ENCODE data around the gene CADPS. TPM values are rescaled to one million over a fixed set of nuclear protein-coding genes. Genes with fewer than 3 reads are reported as not detected.

CADPS gene
- total RNA-seq, 1 experiment from 2014 or later = not detected

- no peak for TF ChIP-seq CTCF (IDR thresholded peaks at IDR 0.05; ENCODE audit: unreplicated experiment)
- no peak for DNase-seq
- CTCF ChIA-PET = interaction anchor here (0.5 kb wide), 1 partner anchor 128 kb away, joined by 3 read pairs; no protein-coding TSS in a partner anchor
- Mint-ChIP-seq H3K36me3 (ENCODE audit: insufficient read depth, unreplicated experiment) (no peaks in the 10 kb centered on the region), H3K27ac (ENCODE audit: unreplicated experiment) (no peak overlapping the region), H3K9me3 (ENCODE audit: low read depth, unreplicated experiment) (peaks cover 2% of the 10 kb centered on the region), H3K4me1 (ENCODE audit: low read depth, unreplicated experiment) (no peaks in the 10 kb centered on the region), H3K27me3 (ENCODE audit: unreplicated experiment) (no peaks in the 10 kb centered on the region), H3K4me3 (ENCODE audit: low read depth, unreplicated experiment) (no peak overlapping the region)
- BruUV-seq (replicated peaks) = no TSS peak
- intact Hi-C loops (cut with micrococcal nuclease; ENCODE audit: unreplicated experiment) = no loop called here
Observed at GRCh38 chr3:62416144-62416543, 459.1 kb downstream of the CADPS start.

GRCh38 chr3:62415312-62415801 lies 459.9 kb downstream of the CADPS start:
- Mint-ChIP-seq H3K4me1 (ENCODE audit: low read depth, unreplicated experiment) (no peaks in the 10 kb centered on the region), H3K9me3 (ENCODE audit: low read depth, unreplicated experiment) (peaks cover 2% of the 10 kb centered on the region), H3K36me3 (ENCODE audit: insufficient read depth, unreplicated experiment) (no peaks in the 10 kb centered on the region), H3K4me3 (ENCODE audit: low read depth, unreplicated experiment) (no peak overlapping the region), H3K27ac (ENCODE audit: unreplicated experiment) (no peak overlapping the region), H3K27me3 (ENCODE audit: unreplicated experiment) (no peaks in the 10 kb centered on the region)
- intact Hi-C loops (cut with micrococcal nuclease; ENCODE audit: unreplicated experiment) = no loop called here
- BruUV-seq (replicated peaks) = no TSS peak
- TF ChIP-seq CTCF (IDR thresholded peaks at IDR 0.05; ENCODE audit: unreplicated experiment) = no peak
- CTCF ChIA-PET = no interaction called here
- DNase-seq = no peak

- no peaks in the 10 kb centered on the region for H3K9me3 Mint-ChIP-seq (ENCODE audit: low read depth, unreplicated experiment)
- no peaks in the 10 kb centered on the region for H3K36me3 Mint-ChIP-seq (ENCODE audit: insufficient read depth, unreplicated experiment)
- BruUV-seq (replicated peaks) = no TSS peak
- CTCF ChIA-PET = no interaction called here
- TF ChIP-seq CTCF (IDR thresholded peaks at IDR 0.05; ENCODE audit: unreplicated experiment) = no peak
- intact Hi-C loops (cut with micrococcal nuclease; ENCODE audit: unreplicated experiment) = no loop called here
- no peak for DNase-seq
- H3K27ac Mint-ChIP-seq (ENCODE audit: unreplicated experiment) = no peak overlapping the region
- H3K4me3 Mint-ChIP-seq (ENCODE audit: low read depth, unreplicated experiment) = no peak overlapping the region
- H3K27me3 Mint-ChIP-seq (ENCODE audit: unreplicated experiment) = no peaks in the 10 kb centered on the region
- no peaks in the 10 kb centered on the region for H3K4me1 Mint-ChIP-seq (ENCODE audit: low read depth, unreplicated experiment)
Observed at GRCh38 chr3:62414786-62415185, 460.4 kb downstream of the CADPS start.

- no peaks in the 10 kb centered on the region for H3K27me3 Mint-ChIP-seq (ENCODE audit: unreplicated experiment)
- TF ChIP-seq CTCF (IDR thresholded peaks at IDR 0.05; ENCODE audit: unreplicated experiment) = no peak
- intact Hi-C loops (cut with micrococcal nuclease; ENCODE audit: unreplicated experiment) = no loop called here
- CTCF ChIA-PET = no interaction called here
- DNase-seq = no peak
- no peak overlapping the region for H3K4me3 Mint-ChIP-seq (ENCODE audit: low read depth, unreplicated experiment)
- H3K9me3 Mint-ChIP-seq (ENCODE audit: low read depth, unreplicated experiment) = no peaks in the 10 kb centered on the region
- H3K27ac Mint-ChIP-seq (ENCODE audit: unreplicated experiment) = no peak overlapping the region
- H3K36me3 Mint-ChIP-seq (ENCODE audit: insufficient read depth, unreplicated experiment) = no peaks in the 10 kb centered on the region
- BruUV-seq (replicated peaks) = no TSS peak
- no peaks in the 10 kb centered on the region for H3K4me1 Mint-ChIP-seq (ENCODE audit: low read depth, unreplicated experiment)
Observed at GRCh38 chr3:62413687-62414086, 461.5 kb downstream of the CADPS start.
